Coronary artery (tissue), 2 donors: Measurements from ENCODE around the gene MAP3K9.

ENCODE experiments used
- DNase-seq: peaks from one replicate; pipeline ENCODE4 v3.0.0-alpha.2; 2017; ENCODE audit warnings: low spot score
- H3K27ac ChIP-seq, 2 donors: fragments of 200-600 bp; sonication (generic); one replicate each; pipeline ENCODE4 v1.5.1; 2016 to 2019
- H3K4me3 ChIP-seq: fragments of 200-600 bp; sonication (generic); 2 replicates; pipeline ENCODE4 v1.5.1; 2016; ENCODE audit warnings: mild to moderate bottlenecking, moderate library complexity
- CTCF ChIP-seq: fragments of 200-600 bp; sonication (generic); IDR thresholded peaks from one replicate; pipeline ENCODE4 v1.5.1; 2019; ENCODE audit warnings: antibody characterized with exemption

The MAP3K9 gene

GRCh38 chr14:70821584-70822529 lies 12.5 kb upstream of the MAP3K9 start:
- peak; percentile 76 for DNase-seq
- Histone ChIP-seq H3K27ac (no peak overlapping the region), H3K4me3 (peak overlapping the region; percentile 78)
- TF ChIP-seq CTCF = no peak

- DNase-seq = no peak
- Histone ChIP-seq H3K27ac (no peak overlapping the region), H3K4me3 (no peak overlapping the region)
- TF ChIP-seq CTCF = no peak
These were observed 7.2 kb upstream of the MAP3K9 start for GRCh38 chr14:70816525-70816924.

DNA sequence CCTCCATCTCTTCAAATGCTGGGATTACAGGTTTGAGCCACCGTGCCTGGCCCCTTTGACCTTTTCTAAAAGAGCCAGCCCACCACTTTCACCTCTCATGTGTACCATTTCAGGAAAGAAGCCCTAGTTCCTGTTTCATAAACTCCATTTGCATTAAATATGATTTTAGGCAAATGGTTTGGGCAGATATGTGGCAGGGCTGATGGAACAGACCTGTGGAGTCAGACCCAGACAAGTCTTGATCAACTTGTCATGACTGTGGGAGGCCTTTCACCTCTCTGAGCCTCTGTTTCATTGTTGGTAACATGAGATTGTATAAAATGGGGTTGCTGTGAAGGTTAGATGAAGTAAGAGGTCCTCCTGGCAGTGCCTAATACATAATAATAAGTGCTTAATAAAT lies 5.2 kb upstream of the MAP3K9 start:
- DNase-seq = no peak
- H3K4me3 ChIP-seq = no peak overlapping the region
- no peak for TF ChIP-seq CTCF
- H3K27ac ChIP-seq = no peak overlapping the region

GRCh38 chr14:70812124-70812818 lies 3.0 kb upstream of the MAP3K9 start:
- no peak for DNase-seq
- H3K4me3 ChIP-seq = no peak overlapping the region
- H3K27ac ChIP-seq = no peak overlapping the region
- TF ChIP-seq CTCF = no peak

GRCh38 chr14:70811578-70811977 lies 2.3 kb upstream of the MAP3K9 start:
- no peak for TF ChIP-seq CTCF
- no peak for DNase-seq
- no peak overlapping the region for H3K27ac ChIP-seq
- no peak overlapping the region for H3K4me3 ChIP-seq

DNA sequence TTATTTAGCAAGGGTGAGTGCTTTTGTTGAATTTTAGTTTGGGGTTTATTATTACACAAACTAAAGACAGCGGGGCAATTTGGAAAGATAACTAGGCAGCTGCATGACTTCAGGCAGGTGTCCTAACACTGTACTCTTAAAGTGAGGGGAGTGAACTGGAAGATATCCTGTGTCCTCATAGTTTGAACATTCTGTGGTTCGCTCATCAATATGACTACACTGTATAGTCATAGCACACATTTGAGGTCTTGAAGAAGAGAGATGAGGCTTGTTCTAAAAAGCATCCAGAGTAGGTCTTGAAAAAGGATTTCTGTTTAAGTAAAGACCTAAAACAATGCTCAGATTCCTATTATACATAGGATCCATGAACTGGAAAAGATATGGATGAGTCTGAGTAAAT lies 1.7 kb upstream of the MAP3K9 start:
- Histone ChIP-seq H3K27ac (no peak overlapping the region), H3K4me3 (no peak overlapping the region)
- DNase-seq = no peak
- no peak for TF ChIP-seq CTCF
